Smooth muscle cell (in vitro differentiated cells): ENCODE results near the gene ASAP3. TPM values are rescaled to one million over a fixed set of nuclear protein-coding genes. Genes with fewer than 3 reads are reported as not detected.

Experiments used
- DNase-seq: peaks from one replicate; lab custom pipeline; 2025; ENCODE audit not compliant: unreplicated experiment; lab: John Stamatoyannopoulos, UW
- H2AFZ ChIP-seq: fragments of 200-600 bp; sonication (generic); 2 replicates; pipeline ENCODE4 v1.6.0; 2016; ENCODE audit warnings: antibody characterized with exemption, low read depth, mild to moderate bottlenecking
- H3F3A ChIP-seq: fragments of 200-600 bp; sonication (generic); 2 replicates; pipeline ENCODE4 v1.6.0; 2017; ENCODE audit warnings: antibody characterized with exemption, low read depth
- H3K27ac ChIP-seq: fragments of 200-600 bp; sonication (generic); 2 replicates; pipeline ENCODE4 v1.5.1; 2016; ENCODE audit warnings: low read depth, mild to moderate bottlenecking
- H3K27me3 ChIP-seq: fragments of 200-600 bp; sonication (generic); 2 replicates; pipeline ENCODE4 v1.6.1; 2016; ENCODE audit warnings: low read depth, mild to moderate bottlenecking
- H3K36me3 ChIP-seq: fragments of 200-600 bp; sonication (generic); 2 replicates; pipeline ENCODE4 v1.5.1; 2016; ENCODE audit warnings: low read depth
- H3K4me1 ChIP-seq: fragments of 200-600 bp; sonication (generic); 2 replicates; pipeline ENCODE4 v1.5.1; 2016; ENCODE audit warnings: low read depth
- H3K4me2 ChIP-seq: fragments of 200-600 bp; sonication (generic); 2 replicates; pipeline ENCODE4 v1.6.0; 2016; ENCODE audit warnings: mild to moderate bottlenecking
- H3K4me3 ChIP-seq: fragments of 200-600 bp; sonication (generic); 2 replicates; pipeline ENCODE4 v1.5.1; 2016; ENCODE audit warnings: mild to moderate bottlenecking
- H3K79me2 ChIP-seq: fragments of 200-600 bp; sonication (generic); 2 replicates; pipeline ENCODE4 v1.6.0; 2016; ENCODE audit warnings: low read depth, mild to moderate bottlenecking
- H3K9ac ChIP-seq: fragments of 200-600 bp; sonication (generic); 2 replicates; pipeline ENCODE4 v1.6.0; 2016; ENCODE audit warnings: low read depth
- H3K9me3 ChIP-seq: fragments of 200-600 bp; sonication (generic); replicated peaks from 2 replicates; pipeline ENCODE4 v1.5.1; 2016; ENCODE audit warnings: low read depth
- H4K20me1 ChIP-seq: fragments of 200-600 bp; sonication (generic); 2 replicates; pipeline ENCODE4 v1.6.0; 2016; ENCODE audit warnings: low read depth
- WGBS: methylation state at CpG from one replicate; pipeline ENCODE4 v1.1.7; 2016; ENCODE audit warnings: low lambda C conversion rate; 5-methylcytosine and 5-hydroxymethylcytosine counted together
- polyA plus RNA-seq: library from polyadenylated mRNA; unstranded; fragments of >200 nt; fragmentation: Nextera tagmentation; extraction: Ambion mirVana; gene quantifications from 2 replicates; pipeline ENCODE4 v1.2.1, GENCODE V29; 2016
- total RNA-seq: library from RNA; depleted of rRNA; stranded (reverse); fragments of >200 nt; gene quantifications from 2 replicates; pipeline ENCODE4 v1.2.3, GENCODE V29; 2014
- TF ChIP-seq, protein P1 (sequence below): fragments of 200-600 bp; sonication (generic); IDR thresholded peaks from 2 replicates; pipeline ENCODE4 v1.5.1; 2017; ENCODE audit warnings: borderline replicate concordance, mild to moderate bottlenecking, antibody characterized with exemption; ENCODE audit not compliant: insufficient read depth, poor library complexity, severe bottlenecking

Gene ASAP3
- total and polyA plus RNA-seq, 2 experiments from 2014 or later = 16.3 to 28.9 TPM

DNA sequence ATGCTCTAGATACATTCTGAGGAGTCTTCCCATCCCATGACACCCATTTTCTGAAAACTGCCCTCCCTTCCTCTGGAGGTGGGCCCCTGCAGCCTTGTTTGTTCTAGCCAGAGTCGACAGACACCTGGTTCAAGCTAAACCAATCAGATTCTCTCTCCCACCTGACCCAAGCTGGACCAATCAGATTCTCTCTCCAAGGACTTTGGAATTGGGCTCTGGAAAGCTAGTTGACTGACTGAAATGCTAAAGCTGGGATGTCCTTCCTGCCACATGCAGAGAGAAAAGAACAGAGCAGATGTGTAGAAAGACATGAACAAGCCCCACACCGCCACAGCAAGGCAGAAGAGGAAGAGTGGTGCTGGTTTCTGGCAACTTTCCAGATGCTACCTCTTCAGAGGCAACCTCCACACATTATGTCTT lies 24.6 kb downstream of the ASAP3 start:
- no peaks in the 10 kb centered on the region for H3F3A ChIP-seq
- DNase-seq = no peak
- no peak overlapping the region for H3K27ac ChIP-seq
- TF ChIP-seq, protein P1, sequence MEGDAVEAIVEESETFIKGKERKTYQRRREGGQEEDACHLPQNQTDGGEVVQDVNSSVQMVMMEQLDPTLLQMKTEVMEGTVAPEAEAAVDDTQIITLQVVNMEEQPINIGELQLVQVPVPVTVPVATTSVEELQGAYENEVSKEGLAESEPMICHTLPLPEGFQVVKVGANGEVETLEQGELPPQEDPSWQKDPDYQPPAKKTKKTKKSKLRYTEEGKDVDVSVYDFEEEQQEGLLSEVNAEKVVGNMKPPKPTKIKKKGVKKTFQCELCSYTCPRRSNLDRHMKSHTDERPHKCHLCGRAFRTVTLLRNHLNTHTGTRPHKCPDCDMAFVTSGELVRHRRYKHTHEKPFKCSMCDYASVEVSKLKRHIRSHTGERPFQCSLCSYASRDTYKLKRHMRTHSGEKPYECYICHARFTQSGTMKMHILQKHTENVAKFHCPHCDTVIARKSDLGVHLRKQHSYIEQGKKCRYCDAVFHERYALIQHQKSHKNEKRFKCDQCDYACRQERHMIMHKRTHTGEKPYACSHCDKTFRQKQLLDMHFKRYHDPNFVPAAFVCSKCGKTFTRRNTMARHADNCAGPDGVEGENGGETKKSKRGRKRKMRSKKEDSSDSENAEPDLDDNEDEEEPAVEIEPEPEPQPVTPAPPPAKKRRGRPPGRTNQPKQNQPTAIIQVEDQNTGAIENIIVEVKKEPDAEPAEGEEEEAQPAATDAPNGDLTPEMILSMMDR = no peak
- no peaks in the 10 kb centered on the region for H3K4me1 ChIP-seq
- no peaks in the 10 kb centered on the region for H3K36me3 ChIP-seq
- WGBS = 100% methylated on average over 2 of the region's 2 CpGs
- no peaks in the 10 kb centered on the region for H3K9me3 ChIP-seq
- H3K9ac ChIP-seq = no peak overlapping the region
- peaks cover 29% of the 10 kb centered on the region for H4K20me1 ChIP-seq
- H2AFZ ChIP-seq = no peak overlapping the region
- no peaks in the 10 kb centered on the region for H3K79me2 ChIP-seq
- H3K4me3 ChIP-seq = no peak overlapping the region
- no peak overlapping the region for H3K4me2 ChIP-seq
- no peaks in the 10 kb centered on the region for H3K27me3 ChIP-seq

DNA sequence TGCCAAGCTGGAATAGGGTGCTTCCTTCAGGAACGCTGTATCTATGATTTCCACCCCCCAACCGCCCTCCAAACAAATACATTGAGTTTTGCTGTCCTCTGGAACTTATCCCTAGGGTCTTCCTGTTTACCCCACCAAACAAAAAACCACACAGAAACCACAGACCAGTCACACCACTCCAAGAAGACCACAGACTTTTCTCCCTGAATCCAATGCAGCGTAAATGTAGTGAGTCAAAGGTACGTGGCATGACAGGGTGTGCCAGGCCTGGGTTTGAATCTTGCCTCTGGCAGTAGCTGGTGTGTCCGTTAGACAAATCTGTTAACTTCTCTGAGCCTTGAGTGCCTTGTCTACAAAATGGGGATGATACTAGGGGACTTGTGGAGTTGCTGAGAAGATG lies 27.8 kb downstream of the ASAP3 start:
- Histone ChIP-seq H3K9ac (no peak overlapping the region), H3K79me2 (no peaks in the 10 kb centered on the region), H2AFZ (no peak overlapping the region), H3K36me3 (no peaks in the 10 kb centered on the region), H3K27me3 (no peaks in the 10 kb centered on the region), H3K4me1 (no peaks in the 10 kb centered on the region), H3K4me2 (no peak overlapping the region), H3K27ac (no peak overlapping the region), H3K4me3 (no peak overlapping the region), H3F3A (no peaks in the 10 kb centered on the region), H3K9me3 (no peaks in the 10 kb centered on the region), H4K20me1 (peaks cover 9% of the 10 kb centered on the region)
- DNase-seq = no peak
- WGBS = 86% methylated on average over 5 of the region's 5 CpGs
- TF ChIP-seq, protein P1 = no peak

DNA sequence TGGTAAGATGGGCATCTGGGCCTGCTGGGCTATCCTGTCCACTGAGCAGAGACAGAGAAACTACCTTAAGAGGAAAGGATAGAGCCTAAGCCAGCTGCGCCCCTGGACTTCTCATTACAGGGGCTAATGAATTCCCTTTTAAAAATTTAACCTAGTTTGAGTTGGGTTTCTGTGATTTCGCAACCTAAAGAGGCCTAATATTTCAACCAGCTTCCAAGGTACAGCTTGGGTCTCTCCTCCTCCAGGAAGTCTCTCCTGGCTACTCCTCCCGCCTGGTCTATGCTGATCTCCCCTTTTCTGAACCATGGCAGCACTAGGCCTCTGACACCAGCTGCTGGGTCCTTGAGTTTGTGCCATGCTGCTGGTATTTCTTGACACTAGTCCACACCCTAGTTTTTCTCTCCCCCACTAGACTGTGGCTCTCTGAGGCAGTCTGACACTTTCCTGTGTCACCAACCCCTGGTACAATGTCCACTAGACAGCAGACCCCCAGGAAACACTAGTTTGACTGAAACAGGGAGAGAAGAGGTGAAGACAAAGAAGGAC lies 30.5 kb downstream of the ASAP3 start:
- no peak overlapping the region for H2AFZ ChIP-seq
- H3K27me3 ChIP-seq = no peaks in the 10 kb centered on the region
- H3K4me2 ChIP-seq = no peak overlapping the region
- WGBS = 100% methylated on average over 3 of the region's 3 CpGs
- H3K4me3 ChIP-seq = no peak overlapping the region
- TF ChIP-seq, protein P1 = no peak
- no peak for DNase-seq
- no peak overlapping the region for H3K9ac ChIP-seq
- H3F3A ChIP-seq = no peaks in the 10 kb centered on the region
- H3K4me1 ChIP-seq = no peaks in the 10 kb centered on the region
- peaks cover 4% of the 10 kb centered on the region for H4K20me1 ChIP-seq
- no peak overlapping the region for H3K27ac ChIP-seq
- H3K79me2 ChIP-seq = no peaks in the 10 kb centered on the region
- no peaks in the 10 kb centered on the region for H3K9me3 ChIP-seq
- no peaks in the 10 kb centered on the region for H3K36me3 ChIP-seq

DNA sequence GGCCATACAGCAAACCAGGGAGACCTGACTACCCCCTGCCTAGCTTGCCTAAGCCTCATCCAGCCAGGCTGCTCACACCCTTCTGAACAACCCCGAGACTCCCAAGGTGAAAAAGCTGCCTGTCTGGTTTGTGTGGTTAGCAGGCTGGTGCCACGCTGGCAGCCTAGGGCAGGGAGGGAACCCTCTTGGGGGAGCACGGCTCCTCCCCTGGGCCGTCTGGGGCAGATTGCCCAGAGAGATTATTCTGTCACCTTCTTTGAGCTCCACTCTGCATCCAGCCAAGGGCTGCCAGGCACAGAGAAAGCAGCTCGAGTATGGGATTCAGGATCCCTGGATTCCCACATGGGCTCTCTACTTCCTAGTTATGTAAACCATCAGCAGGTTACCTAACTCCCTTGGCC lies 32.0 kb downstream of the ASAP3 start:
- Histone ChIP-seq H3K4me1 (no peaks in the 10 kb centered on the region), H3K4me2 (no peak overlapping the region), H3K9me3 (no peaks in the 10 kb centered on the region), H3K9ac (no peak overlapping the region), H3F3A (no peaks in the 10 kb centered on the region), H3K79me2 (no peaks in the 10 kb centered on the region), H4K20me1 (peaks cover 4% of the 10 kb centered on the region), H3K27ac (no peak overlapping the region), H2AFZ (no peak overlapping the region), H3K36me3 (no peaks in the 10 kb centered on the region), H3K27me3 (no peaks in the 10 kb centered on the region), H3K4me3 (no peak overlapping the region)
- WGBS = 79% methylated on average over 5 of the region's 5 CpGs
- DNase-seq = no peak
- TF ChIP-seq, protein P1 = no peak
